ENCODE measurements around the gene MT1B. TPM values are rescaled to one million over a fixed set of nuclear protein-coding genes. Genes with fewer than 3 reads are reported as not detected.
A peak's percentile ranks its signal among the peaks of the same experiment; 100 is the strongest.

MT1B gene
- polyA plus RNA-seq (ENCODE audit: insufficient read length in 12 of 12) = not detected
- long read RNA-seq, donor 1 = 0 reads
- long read RNA-seq, donor 2 = 0 reads
- long read RNA-seq, donor 3 = 0 reads
- long read RNA-seq, donor 4 = 0 reads
- long read RNA-seq, donor 5 = 0 reads
- long read RNA-seq, donor 6 = 0 reads
- long read RNA-seq, donor 7 = 0 reads
- long read RNA-seq, donor 8 = 0 reads
- long read RNA-seq, donor 9 = 0 reads
- long read RNA-seq, donor 10 = 0 reads
- long read RNA-seq, donor 11 = 0 reads

DNA sequence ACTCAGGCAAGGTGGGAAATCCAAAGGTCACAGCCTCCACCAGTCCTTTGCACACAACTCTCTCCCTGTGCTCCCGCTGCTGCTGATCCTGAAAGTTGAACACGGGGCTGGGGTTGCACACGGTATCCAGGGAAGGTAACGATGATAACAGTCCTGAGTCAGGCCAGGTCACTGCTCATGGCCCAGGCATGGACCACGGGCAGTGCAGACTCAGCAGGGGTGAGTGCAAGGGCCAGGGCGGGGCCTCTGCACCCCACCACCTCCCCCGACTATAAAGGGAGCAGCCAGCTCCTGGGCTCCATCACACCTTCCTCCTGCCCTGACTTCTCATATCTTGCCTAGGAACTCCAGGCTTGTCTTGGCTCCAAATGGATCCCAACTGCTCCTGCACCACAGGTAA lies at the start of gene MT1B:
Gene MT1B (plus strand): TSS at position 301 of the 400 bp plus-strand sequence. CDS start 68 bp downstream, at position 369.
- DNase-seq = no peak

DNA sequence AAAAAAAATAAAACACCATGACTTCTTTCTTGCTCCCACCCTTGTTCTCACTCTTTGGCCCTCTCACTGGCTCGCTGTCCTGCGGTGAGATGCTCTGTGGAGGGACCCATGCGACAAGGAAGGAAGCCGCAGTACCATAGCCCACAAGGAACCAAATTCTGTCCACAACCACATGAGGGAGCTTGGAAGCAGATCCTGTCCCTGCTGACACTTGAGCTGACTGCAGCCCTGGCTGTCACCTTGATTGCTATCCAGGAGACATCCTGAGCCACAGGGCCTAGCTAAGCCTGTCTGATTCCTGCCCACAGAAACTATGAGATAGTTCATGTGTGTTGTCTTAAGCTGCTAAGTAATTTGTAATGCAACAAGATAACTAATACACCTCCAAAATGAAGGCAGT lies 48.1 kb upstream of the MT1B start:
- DNase-seq = peak; percentile 19

DNA sequence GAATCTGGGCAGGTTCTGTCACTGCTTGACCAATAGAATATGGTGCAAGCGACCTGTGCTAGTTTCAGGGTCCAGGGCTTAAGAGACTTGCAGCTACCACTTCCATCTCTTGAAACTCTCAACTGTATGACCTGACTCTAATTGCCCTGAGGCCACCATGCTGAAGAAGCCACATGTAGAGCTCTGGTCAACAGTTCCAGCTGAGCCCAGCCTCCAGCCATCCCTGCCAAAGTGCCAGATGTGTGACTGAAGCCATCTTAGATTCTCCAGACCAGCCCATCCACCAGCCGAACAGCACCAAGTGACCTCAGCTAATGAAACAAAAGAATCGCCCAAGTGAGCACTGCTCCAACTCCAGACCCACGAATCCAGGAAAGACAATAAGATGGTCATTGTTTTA lies 46.7 kb upstream of the MT1B start:
- no peak for DNase-seq

DNA sequence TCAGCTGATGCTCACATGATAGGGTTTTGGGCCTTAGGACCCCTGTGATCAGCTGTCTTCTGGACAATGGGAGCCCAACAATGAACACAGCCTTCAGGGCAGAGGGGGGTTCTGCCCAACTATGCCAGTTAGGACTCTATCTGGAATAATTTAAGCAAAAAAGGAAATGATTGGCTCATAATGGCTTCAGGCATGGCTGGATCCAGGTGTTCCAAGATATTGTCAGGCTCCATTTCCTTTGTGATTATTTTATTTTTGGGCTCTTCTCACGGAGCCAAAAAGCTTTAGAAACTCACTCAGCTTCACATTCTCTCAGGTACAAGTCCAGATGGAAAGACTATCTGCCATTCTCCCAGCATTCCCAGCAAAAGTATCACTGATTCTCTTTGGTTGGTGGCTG lies 46.2 kb upstream of the MT1B start:
- DNase-seq = no peak

DNA sequence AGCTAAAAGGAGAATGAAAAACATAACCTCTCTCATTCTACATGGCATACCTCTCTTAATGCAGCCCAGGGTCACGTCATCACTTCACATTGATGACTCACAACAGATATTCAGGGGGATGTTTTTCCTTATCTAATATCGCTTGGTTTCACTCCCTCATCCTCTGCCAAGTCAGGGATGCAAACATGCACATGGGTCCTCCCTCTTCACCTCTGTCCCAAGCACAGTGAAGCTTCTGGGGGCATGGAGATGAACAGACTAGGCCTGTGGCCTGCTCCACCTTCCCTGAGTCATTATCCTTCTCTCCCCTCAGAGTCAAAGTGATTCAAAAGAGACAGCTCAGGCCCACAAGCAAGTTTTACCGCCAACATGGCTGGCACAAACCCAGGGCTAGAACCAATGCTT lies 45.6 kb upstream of the MT1B start:
- DNase-seq = no peak

DNA sequence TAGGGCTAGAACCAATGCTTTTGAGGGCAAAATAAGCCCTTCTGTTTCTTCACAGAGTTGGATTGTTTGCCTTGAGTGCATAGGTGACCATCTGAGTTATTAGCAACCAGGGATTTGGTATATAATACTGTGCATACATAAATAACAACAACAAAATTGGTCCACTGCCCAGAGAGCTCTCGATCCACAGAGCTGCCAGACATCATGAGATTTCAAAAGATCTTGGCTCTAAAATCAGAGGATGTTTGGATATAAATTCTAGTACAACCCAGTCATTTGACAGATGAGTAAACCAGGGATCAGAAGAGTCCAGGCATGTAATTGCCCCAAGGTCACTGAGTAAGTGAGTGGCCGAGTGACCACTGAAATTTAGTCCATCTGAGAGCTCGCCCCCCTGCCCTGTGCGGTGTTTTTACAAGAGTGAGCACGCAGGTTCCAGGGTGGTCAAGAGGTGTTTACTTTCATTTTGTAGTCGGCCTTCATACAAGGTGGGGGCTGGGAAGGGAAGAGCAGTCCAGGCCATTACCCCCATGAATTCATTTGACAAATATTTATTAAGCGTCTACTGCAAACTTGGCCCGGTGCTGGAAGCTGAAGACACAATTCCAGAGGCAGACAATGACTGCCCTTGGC lies 45.1 kb upstream of the MT1B start:
- peak; percentile 64 for DNase-seq

DNA sequence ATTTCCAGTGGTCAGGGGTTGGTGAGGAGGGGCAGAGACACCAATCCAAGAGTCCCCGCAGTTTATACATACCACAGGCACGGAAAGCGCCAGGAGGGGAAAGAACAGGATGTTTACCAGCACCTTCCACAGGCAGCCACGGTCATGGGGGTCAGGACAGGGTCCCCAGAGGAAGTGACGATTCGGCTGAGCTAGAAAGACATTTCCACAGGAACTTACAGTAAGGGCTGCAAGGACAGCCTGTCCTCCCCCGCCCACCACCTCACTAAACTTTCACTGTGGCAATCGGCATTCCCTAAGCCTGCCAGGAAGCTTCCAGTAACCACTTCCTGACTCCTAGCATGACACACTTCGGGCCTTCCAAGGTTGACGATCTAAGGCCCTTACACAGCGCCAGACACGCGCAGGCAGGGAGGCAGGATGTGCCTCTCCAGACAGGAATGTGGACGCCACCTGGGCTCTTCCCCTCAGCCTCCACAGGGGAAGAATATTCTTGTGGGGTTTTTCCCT lies 44.5 kb upstream of the MT1B start:
- DNase-seq = peak; percentile 61

DNA sequence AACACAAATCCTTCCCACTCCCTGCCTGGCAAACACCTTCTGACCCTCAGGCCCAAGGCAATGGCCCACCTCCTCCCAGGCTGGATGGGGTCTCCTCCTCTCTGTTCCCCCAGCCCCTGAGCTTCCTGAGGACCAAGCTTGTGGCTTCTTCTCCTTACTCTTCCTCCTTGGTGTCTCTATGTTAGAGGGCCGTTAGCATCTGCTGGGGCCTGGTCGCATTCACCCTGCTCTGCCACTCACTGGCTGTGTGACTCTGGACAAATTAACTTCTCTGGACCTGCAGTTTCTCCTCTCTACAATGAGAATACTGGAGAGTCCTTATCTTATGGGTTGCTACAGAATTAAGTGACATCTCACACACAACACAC lies 44.0 kb upstream of the MT1B start:
- peak; percentile 13 for DNase-seq

DNA sequence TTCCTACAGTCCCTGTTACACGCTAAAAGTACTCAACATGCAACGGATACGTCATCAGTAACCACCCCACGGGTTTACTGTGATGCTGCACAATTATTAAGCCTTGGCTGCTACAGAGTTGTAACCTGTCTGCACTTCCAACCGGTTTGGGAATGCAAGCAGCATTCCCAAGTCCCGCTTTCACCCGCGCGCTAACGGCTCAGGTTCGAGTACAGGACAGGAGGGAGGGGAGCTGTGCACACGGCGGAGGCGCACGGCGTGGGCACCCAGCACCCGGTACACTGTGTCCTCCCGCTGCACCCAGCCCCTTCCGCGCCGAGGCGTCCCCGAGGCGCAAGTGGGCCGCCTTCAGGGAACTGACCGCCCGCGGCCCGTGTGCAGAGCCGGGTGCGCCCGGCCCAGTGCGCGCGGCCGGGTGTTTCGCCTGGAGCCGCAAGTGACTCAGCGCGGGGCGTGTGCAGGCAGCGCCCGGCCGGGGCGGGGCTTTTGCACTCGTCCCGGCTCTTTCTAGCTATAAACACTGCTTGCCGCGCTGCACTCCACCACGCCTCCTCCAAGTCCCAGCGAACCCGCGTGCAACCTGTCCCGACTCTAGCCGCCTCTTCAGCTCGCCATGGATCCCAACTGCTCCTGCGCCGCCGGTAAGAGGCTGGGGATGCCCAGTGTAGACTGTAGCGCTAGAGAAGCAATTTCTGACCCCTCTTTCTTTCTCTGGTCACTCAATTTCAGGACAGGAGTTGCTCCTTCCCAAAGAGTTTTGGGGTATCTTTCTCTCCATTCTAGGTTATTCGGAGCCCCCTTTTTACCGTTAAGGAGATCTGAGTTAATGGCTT lies 43.4 kb upstream of the MT1B start, which contains the start of gene MT2A:
Gene MT2A (plus strand): TSS at position 542 of the 833 bp plus-strand sequence. CDS start 72 bp downstream, at position 614.
- DNase-seq = peak; percentile 90

DNA sequence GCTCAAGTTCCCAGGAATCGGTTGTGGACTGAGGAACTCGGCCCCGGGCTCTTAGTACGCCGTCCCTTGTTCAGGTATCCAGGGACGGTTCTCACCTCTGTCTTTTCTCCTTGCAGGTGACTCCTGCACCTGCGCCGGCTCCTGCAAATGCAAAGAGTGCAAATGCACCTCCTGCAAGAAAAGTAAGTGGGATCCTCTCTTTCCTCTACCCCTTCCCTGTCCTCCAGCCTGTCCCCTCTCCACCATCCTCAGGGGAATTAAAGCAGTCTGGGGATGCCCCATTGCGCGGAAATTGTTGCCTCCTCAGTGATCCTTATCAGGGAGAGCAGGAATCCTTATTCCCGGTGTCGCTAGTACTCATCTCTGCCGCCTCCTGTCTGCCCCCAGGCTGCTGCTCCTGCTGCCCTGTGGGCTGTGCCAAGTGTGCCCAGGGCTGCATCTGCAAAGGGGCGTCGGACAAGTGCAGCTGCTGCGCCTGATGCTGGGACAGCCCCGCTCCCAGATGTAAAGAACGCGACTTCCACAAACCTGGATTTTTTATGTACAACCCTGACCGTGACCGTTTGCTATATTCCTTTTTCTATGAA lies 42.7 kb upstream of the MT1B start:
- DNase-seq = no peak

DNA sequence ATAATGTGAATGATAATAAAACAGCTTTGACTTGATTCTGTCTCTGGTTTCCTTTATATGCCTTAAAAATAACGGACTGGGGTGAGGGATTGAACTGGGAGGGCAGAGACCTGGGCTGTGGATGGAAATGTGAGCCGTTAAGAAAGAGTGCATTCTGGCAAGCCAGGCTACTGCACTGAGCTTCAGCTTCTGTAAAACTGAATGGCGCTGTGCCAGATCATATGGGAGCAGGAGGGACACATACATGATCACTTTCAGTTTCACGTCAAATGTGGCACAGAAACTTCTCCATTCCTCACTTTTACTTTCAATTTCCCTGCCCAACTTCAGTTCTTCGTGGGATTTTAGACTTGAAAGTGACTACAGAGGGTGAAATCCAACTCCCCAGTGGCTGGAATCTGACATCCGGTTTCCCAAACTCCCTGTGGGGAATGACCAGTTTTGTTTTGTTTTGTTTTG lies 42.2 kb upstream of the MT1B start:
- DNase-seq = peak; percentile 75

DNA sequence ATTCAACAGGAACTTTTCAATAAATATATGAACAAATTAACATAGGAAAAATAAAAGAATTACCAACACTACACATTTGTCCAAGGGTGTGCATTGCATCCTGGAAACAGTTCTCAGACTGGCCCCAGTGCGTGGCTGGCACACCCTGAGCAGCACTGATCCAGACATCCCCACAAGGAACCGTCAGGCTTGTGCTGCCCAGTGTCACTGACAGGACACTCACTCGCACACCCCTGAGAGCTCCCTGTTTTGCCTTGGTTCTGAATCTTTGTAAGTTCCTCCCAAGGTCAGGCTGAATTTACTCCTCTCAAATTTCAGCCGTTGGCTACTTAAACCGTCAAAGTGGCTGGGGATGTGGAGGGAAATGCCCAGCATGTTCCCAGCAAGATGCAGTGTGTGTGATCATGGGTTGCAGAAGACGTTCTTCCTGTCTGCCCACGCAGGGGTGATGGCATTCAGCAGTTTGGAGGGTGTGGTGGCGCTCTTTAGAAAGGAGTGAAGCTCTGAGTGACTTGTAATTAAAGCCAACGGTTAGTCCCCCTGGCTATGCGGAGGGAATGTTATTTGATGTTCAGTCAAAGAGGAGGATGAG lies 41.6 kb upstream of the MT1B start:
- peak; percentile 13 for DNase-seq

DNA sequence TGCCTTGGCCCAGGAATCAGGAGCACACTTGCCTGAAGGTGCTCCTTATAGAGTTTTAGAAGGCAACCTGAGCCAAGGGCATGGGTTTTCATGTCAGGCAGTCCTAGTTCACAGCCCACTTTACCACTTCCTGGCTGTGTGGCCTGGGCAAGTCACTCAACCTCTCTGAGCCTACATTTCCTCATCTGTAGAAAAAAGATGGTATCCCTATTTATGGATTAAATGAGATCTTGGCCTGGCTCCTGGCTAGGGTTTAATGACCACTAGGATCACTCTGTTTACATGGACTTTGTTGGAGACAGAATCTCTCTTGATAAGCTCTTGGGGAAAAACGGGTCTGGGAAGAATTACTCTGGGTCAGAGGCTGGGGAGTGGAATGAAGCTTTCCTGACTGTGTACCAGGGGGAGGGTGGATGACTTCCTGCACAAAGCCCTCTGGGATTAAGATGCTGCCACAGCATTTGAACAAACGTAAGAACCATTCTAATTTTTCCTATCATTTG lies 41.0 kb upstream of the MT1B start:
- DNase-seq = no peak

DNA sequence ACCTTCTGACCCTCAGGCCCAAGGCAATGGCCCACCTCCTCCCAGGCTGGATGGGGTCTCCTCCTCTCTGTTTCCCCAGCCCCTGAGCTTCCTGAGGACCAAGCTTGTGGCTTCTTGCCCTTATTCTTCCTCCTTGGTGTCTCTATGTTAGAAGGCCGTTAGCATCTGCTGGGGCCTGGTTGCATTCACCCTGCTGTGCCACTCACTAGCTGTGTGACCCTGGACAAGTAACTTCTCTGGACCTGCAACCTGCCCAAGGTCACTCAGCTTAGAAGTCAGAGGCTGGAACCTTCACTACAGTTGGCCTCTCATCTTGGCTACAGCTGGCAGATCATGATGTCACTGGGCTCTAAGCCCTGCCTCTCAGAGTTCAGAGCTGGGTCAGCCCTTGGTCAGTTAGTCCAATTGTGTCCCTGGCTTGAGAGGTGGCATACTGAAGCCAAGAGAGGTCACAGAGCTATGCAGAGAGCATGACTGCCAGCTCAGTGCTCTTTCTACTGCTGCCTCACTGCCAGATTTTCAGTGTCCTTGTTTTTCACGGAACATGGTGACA lies 40.3 kb upstream of the MT1B start:
- no peak for DNase-seq

DNA sequence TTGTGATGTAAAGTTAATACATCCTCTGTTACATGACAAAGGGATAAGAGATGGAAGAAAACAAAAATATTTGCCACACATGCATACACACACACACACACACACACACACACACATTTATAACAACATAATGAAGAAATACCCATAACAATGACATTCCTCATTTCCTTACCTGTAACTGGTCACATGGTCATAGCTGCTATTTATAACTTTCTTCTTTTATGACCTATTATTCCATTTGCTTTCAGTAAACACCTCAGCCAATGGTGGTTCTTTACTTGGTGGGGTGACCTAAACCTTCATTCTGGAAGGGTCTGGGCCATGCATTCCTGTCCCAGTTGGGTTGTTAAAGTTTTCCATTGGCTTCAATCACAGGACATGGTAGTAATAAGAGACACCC lies 38.0 kb upstream of the MT1B start:
- no peak for DNase-seq

DNA sequence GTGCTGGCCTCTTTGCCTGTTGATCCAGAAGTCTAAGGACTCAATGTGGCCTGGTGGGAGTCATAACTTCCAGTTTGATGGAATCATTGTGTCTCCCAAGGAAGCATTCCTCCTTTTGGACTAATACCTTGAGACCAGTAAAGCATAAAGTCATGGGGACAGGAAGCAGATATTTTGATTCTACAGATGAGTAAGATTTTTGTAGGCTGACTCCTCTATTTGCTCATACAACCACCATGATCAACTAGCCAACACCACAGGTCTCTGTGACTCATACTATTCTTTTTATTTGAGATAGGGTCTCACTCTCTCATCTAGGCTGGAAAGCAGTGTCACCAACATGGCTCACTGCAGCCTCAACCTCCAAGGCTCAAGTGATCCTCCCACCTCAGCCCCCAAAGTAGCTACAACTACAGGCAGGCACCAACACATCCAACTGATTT lies 37.1 kb upstream of the MT1B start:
- no peak for DNase-seq

DNA sequence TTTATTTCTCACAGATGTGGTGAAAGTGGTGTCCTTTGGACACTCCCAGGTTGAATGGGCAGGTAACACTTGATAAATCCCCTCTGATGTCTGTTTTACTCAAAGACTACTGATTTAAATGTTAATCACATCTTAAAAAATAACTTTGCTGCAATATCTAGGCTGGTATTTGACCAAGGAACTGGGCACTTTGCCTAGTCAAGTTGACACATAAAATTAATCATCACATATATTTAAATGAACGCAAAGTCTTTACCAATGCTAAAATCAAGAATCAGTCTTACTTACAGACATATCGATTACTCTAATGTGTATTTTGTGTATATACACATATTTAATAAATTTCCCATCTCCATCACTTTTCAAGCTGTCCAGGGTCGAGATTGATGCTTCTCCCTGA lies 36.3 kb upstream of the MT1B start:
- DNase-seq = no peak

DNA sequence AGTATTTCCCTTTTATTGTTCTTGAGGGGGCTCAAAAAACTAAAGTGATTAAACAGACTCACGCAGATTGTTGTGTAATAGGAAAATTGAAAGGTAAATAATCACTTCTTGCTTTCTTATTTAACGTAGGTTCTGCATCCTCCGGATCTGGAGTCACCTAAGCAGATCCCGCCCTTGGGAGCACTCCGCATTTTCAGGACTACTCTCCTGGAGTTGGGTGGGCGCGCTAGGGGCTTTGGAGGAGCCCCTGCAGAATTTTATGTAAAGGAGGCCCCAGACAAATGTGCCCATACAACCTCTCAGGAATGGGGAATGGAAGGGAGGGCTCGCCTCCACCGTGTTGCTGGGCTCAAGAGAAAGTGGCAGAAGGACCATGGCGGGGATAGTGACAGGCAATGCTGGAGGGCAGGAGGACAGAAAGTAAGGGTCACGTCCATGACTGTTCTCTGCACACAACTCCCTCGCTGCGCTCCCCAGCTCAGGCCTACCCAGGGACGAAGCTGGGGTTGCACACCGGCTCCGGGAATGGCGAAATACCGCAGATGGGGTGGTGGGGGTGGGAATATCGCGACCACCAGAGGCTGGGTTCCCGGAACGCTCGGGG lies 35.0 kb upstream of the MT1B start:
- DNase-seq = no peak

DNA sequence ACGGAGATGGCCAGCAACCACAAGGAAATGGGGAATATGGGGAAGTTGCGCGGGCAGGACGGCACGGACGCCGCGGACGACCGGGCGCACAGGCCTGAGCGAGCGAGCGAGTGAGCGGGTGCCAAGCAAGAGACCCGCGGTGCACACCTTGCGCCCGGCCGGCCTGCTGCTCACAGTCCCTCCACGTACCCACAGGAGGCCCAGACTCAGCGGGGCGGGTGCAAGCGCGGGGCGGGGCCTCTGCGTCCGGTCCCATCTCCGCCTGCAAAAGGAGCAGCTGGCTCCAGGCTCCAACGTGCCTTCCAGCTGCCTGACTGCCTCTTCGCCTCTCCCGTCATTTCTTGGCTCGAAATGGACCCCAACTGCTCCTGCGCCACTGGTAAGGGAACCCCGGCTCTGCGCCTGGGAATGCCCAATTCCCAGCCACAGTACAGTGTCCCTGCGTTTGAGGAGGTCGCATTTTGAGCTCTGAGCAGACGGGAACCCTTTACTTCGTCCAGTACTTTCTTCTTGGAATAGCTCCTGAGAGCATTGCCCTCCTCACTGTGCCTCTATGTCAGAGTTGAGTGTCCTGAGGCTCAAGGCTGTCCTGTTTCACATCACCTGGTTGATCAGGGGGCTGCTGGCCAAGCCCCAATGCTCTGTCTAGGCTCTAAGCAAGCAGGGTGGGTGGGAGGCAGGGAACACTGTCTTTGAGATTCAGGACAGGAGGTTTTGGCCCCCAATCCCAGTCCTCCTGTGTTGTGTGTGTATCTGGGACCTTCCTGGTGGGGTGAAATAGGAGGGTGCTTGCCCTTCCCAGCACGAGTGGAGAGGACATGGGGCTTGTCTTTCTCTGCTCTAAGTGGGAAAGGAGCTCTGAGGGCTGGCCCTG lies 34.2 kb upstream of the MT1B start:
- DNase-seq = no peak

DNA sequence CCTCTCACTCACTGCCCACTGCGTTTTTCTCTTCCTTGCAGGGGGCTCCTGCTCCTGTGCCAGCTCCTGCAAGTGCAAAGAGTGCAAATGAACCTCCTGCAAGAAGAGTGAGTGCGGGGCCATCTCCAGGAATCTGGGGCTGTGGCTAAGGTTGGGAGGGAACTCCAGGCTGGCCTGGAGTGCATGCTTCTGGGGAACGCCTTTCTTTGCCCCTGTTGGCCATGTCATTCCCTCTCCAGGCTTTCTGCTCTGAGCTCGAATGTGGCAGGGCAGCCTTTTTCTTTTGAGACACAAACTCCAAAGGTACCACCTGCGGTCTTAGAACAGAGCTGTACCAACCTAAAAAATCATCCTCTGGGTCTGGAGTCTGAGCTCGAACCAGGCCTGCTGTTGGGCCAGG lies 33.5 kb upstream of the MT1B start:
- DNase-seq = no peak
